IMR-90 (cell line): ENCODE results near the gene ZNF296. TPM values are rescaled to one million over a fixed set of nuclear protein-coding genes. Genes with fewer than 3 reads are reported as not detected.

Experiments used
- ATAC-seq: fragments of 200-7000 bp; cut with Tn5 transposase; 2 replicates; pipeline ENCODE4 v1.9.1; 2020; ENCODE audit warnings: low read depth, mild to moderate bottlenecking, moderate library complexity
- BruUV-seq: library from RNA; stranded (reverse); fragments of 400-500 nt; replicated peaks from 2 replicates; lab custom pipeline; 2021; lab: Mats Ljungman, UMichigan
- CTCF ChIA-PET: fragments of 300-600 bp; formaldehyde crosslinking; extraction: SDS; loops from one replicate; lab custom pipeline; 2021; ENCODE audit warnings: antibody characterized with exemption; lab: Yijun Ruan, JAX
- POLR2A ChIA-PET: fragments of 300-600 bp; sonication (Branson Sonifier 250); formaldehyde crosslinking; loops from one replicate; lab custom pipeline; 2022; ENCODE audit warnings: antibody characterized with exemption; ENCODE audit not compliant: unreplicated experiment; lab: Charles Lee
- DNase-seq: peaks from one replicate; pipeline ENCODE4 v3.0.0; 2013
- H2AFZ ChIP-seq: replicated peaks from 2 replicates; pipeline ENCODE3; 2013; ENCODE audit warnings: low read length, mild to moderate bottlenecking; ENCODE audit not compliant: poor library complexity
- H2AK5ac ChIP-seq: 2 replicates; pipeline ENCODE4 v1.6.1; 2013; ENCODE audit warnings: low read depth, low read length, inconsistent platforms
- H2AK9ac ChIP-seq: replicated peaks from 2 replicates; pipeline ENCODE3; 2013; ENCODE audit warnings: mild to moderate bottlenecking, low read depth, low read length, moderate library complexity; ENCODE audit not compliant: poor library complexity
- H2BK120ac ChIP-seq: 2 replicates; pipeline ENCODE4 v1.6.1; 2013; ENCODE audit warnings: low read depth, low read length, inconsistent platforms
- H2BK15ac ChIP-seq: 3 replicates; pipeline ENCODE4 v1.6.1; 2013; ENCODE audit warnings: low read depth, low read length, inconsistent platforms
- H2BK20ac ChIP-seq: 2 replicates; pipeline ENCODE4 v1.6.1; 2013; ENCODE audit warnings: low read depth, mild to moderate bottlenecking, inconsistent platforms, low read length, moderate library complexity
- H2BK5ac ChIP-seq: 2 replicates; pipeline ENCODE4 v1.6.1; 2013; ENCODE audit warnings: mild to moderate bottlenecking, low read depth, low read length, inconsistent platforms; ENCODE audit not compliant: poor library complexity, severe bottlenecking
- H3K14ac ChIP-seq: replicated peaks from 2 replicates; pipeline ENCODE4 v1.6.1; 2013; ENCODE audit warnings: low read depth, low read length, inconsistent platforms
- H3K18ac ChIP-seq: 2 replicates; pipeline ENCODE4 v1.6.1; 2013; ENCODE audit warnings: low read depth, low read length, control low read depth
- H3K23ac ChIP-seq: 2 replicates; pipeline ENCODE4 v1.6.1; 2013; ENCODE audit warnings: low read depth, low read length, inconsistent platforms
- H3K27ac ChIP-seq: 2 replicates; pipeline ENCODE4 v1.5.1; 2013; ENCODE audit warnings: mild to moderate bottlenecking, control low read depth, low read length; ENCODE audit not compliant: insufficient read depth
- H3K27me3 ChIP-seq: 2 replicates; pipeline ENCODE4 v1.6.1; 2013; ENCODE audit warnings: low read length; ENCODE audit not compliant: control insufficient read depth, insufficient read depth
- H3K36me3 ChIP-seq: 2 replicates; pipeline ENCODE4 v1.6.1; 2013; ENCODE audit warnings: low read length, mixed read lengths; ENCODE audit not compliant: control insufficient read depth, insufficient read depth
- H3K4ac ChIP-seq: 2 replicates; pipeline ENCODE4 v1.6.1; 2013; ENCODE audit warnings: low read depth, low read length, inconsistent platforms
- H3K4me1 ChIP-seq: 2 replicates; pipeline ENCODE4 v1.6.1; 2013; ENCODE audit warnings: low read length, mixed read lengths; ENCODE audit not compliant: control insufficient read depth, insufficient read depth
- H3K4me2 ChIP-seq: 2 replicates; pipeline ENCODE4 v1.6.1; 2013; ENCODE audit warnings: low read depth, mild to moderate bottlenecking, control low read depth, low read length, moderate library complexity
- H3K4me3 ChIP-seq: 2 replicates; pipeline ENCODE4 v1.5.1; 2013; ENCODE audit warnings: low read depth, mild to moderate bottlenecking, control low read depth, low read length, moderate library complexity; ENCODE audit not compliant: insufficient read depth
- H3K56ac ChIP-seq: 2 replicates; pipeline ENCODE4 v1.6.1; 2013; ENCODE audit warnings: low read length, inconsistent platforms; ENCODE audit not compliant: insufficient read depth; ENCODE audit errors: extremely low read depth
- H3K79me1 ChIP-seq, 2 experiments: 2 replicates each; pipeline ENCODE4 v1.6.1; 2013; ENCODE audit warnings: low read length in 2 of 2, inconsistent platforms in 1 of 2, low read depth in 1 of 2
- H3K9ac ChIP-seq: 2 replicates; pipeline ENCODE4 v1.6.1; 2013; ENCODE audit warnings: low read depth, low read length, control low read depth
- H3K9me1 ChIP-seq: 2 replicates; pipeline ENCODE4 v1.6.1; 2013; ENCODE audit warnings: low read length, inconsistent platforms; ENCODE audit not compliant: insufficient read depth
- H3K9me3 ChIP-seq: 2 replicates; pipeline ENCODE4 v1.6.1; 2013; ENCODE audit warnings: low read length; ENCODE audit not compliant: control insufficient read depth, insufficient read depth
- H4K20me1 ChIP-seq: 2 replicates; pipeline ENCODE4 v1.6.1; 2013; ENCODE audit warnings: low read length, inconsistent platforms; ENCODE audit not compliant: insufficient read depth
- H4K5ac ChIP-seq: 2 replicates; pipeline ENCODE4 v1.6.1; 2013; ENCODE audit warnings: mild to moderate bottlenecking, low read depth, low read length, control low read depth
- H4K8ac ChIP-seq, 2 experiments: 2 replicates each; pipeline ENCODE4 v1.6.1; 2013; ENCODE audit warnings: low read depth in 2 of 2, low read length in 2 of 2, control low read depth in 1 of 2, inconsistent platforms in 1 of 2
- H4K91ac ChIP-seq: 2 replicates; pipeline ENCODE4 v1.6.1; 2013; ENCODE audit warnings: low read depth, low read length, inconsistent platforms; ENCODE audit not compliant: insufficient read depth
- BHLHE40 ChIP-seq: fragments of 150-350 bp; IDR thresholded peaks from 2 replicates; pipeline ENCODE4 v1.6.1; 2016; ENCODE audit warnings: mild to moderate bottlenecking, low read depth, low read length
- CEBPB ChIP-seq: IDR thresholded peaks from 2 replicates; pipeline ENCODE4 v1.6.1; 2012; ENCODE audit warnings: low read depth, low read length, improper control_type of control experiment
- CHD1 ChIP-seq: IDR thresholded peaks from 2 replicates; pipeline ENCODE4 v1.6.1; 2012; ENCODE audit warnings: low read depth, low read length, improper control_type of control experiment
- CTCF ChIP-seq: conservative IDR thresholded peaks from 2 replicates; pipeline ENCODE4 v1.5.1; 2012; ENCODE audit warnings: mild to moderate bottlenecking, low read depth, low read length, improper control_type of control experiment
- MAFK ChIP-seq: IDR thresholded peaks from 2 replicates; pipeline ENCODE4 v1.6.1; 2012; ENCODE audit warnings: low read depth, low read length, improper control_type of control experiment
- MXI1 ChIP-seq: IDR thresholded peaks from 2 replicates; pipeline ENCODE4 v1.6.1; 2012; ENCODE audit warnings: low read depth, mild to moderate bottlenecking, low read length, moderate library complexity, borderline replicate concordance
- NFE2L2 ChIP-seq: fragments of 150-350 bp; IDR thresholded peaks from 2 replicates; pipeline ENCODE4 v1.6.1; 2016; ENCODE audit warnings: low read depth, mild to moderate bottlenecking, low read length
- POLR2A ChIP-seq: IDR thresholded peaks from 2 replicates; pipeline ENCODE4 v1.6.1; 2012; ENCODE audit warnings: mild to moderate bottlenecking, low read depth, low read length
- RAD21 ChIP-seq: IDR thresholded peaks from 2 replicates; pipeline ENCODE4 v1.6.1; 2012; ENCODE audit warnings: low read length, improper control_type of control experiment
- RCOR1 ChIP-seq: IDR thresholded peaks from 2 replicates; pipeline ENCODE4 v1.6.1; 2012; ENCODE audit warnings: mild to moderate bottlenecking, low read length, improper control_type of control experiment; ENCODE audit not compliant: insufficient replicate concordance
- RFX5 ChIP-seq: IDR thresholded peaks from 2 replicates; pipeline ENCODE4 v1.8.0; 2012; ENCODE audit warnings: low read depth, mild to moderate bottlenecking, low read length, moderate library complexity
- SMC3 ChIP-seq: fragments of 150-350 bp; IDR thresholded peaks from 2 replicates; pipeline ENCODE4 v1.6.1; 2016; ENCODE audit warnings: low read depth, mild to moderate bottlenecking, antibody characterized with exemption, low read length, moderate library complexity
- USF2 ChIP-seq: fragments of 150-350 bp; IDR thresholded peaks from 2 replicates; pipeline ENCODE4 v1.6.1; 2017; ENCODE audit warnings: mild to moderate bottlenecking, antibody characterized with exemption, low read length, low read depth
- WGBS, 2 experiments: methylation state at CpG; one replicate each; pipeline versions ENCODE4 v1.1.5 to v1.1.7; 2013; ENCODE audit warnings: missing lambda C conversion rate in 2 of 2; ENCODE audit not compliant: insufficient read length in 1 of 2; ENCODE audit errors: extremely low coverage in 2 of 2; 5-methylcytosine and 5-hydroxymethylcytosine counted together
- dilution Hi-C: fragments of 300-500 bp; cut with HindIII; formaldehyde crosslinking; loops from one replicate; pipeline ENCODE4 v1.14.3; 2018; ENCODE audit warnings: low sequenced_read_pairs; ENCODE audit not compliant: unreplicated experiment
- in situ Hi-C: fragments of 300-500 bp; cut with MboI; formaldehyde crosslinking; loops from 3 replicates; pipeline ENCODE4 v1.14.3; 2019; ENCODE audit warnings: low sequenced_read_pairs, inconsistent platforms, mixed read lengths
- intact Hi-C: fragments of 100-400 bp; cut with micrococcal nuclease; formaldehyde crosslinking; loops from 2 replicates; pipeline ENCODE4 v1.10.0; 2022
- polyA plus RNA-seq, 3 experiments: library from polyadenylated mRNA; depleted of rRNA; stranded (reverse); fragments of >200 nt; gene quantifications; 2 replicates each; pipeline ENCODE4 v1.2.3, GENCODE V29; 2012; ENCODE audit warnings: low replicate concordance in 1 of 3
- total RNA-seq: library from RNA; depleted of rRNA; stranded (reverse); fragments of >200 nt; gene quantifications from 2 replicates; pipeline ENCODE4 v1.2.3, GENCODE V29; 2012
- TF ChIP-seq, protein P1 (sequence below): fragments of 150-350 bp; IDR thresholded peaks from 2 replicates; pipeline ENCODE4 v1.6.1; 2016; ENCODE audit warnings: low read depth, mild to moderate bottlenecking, low read length, moderate library complexity, borderline replicate concordance

Gene ZNF296
- total and polyA plus RNA-seq, 2 of the 4 experiments (the other 2 are of a cell fraction): 0.10 TPM; not detected in 1

DNA sequence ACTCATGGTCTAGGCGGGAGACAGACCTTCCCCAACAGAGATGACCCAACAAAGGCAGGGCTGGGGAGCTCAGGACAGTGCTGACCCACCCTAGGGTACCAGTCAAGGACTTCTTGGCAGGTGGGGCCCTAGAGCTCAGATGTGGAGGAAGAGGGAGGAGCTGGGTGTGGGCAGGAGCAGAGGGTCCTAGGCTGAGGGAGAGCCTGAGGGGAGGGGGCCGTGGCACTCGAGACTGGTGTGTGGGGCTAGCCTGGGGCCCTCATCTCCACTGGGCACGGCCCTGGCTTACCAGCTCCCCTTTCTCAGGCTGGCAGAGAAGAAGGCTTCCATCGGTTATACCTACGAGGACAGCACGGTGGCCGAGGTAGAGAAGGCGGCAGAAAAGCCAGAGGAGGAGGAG lies 18.8 kb downstream of the ZNF296 start:
- CTCF ChIA-PET: no interaction called here
- H4K8ac ChIP-seq: no peak overlapping the region
- no peak overlapping the region for H2BK5ac ChIP-seq
- no peak overlapping the region for H4K5ac ChIP-seq
- no peak overlapping the region for H2AFZ ChIP-seq
- no peak overlapping the region for H3K27ac ChIP-seq
- H2BK15ac ChIP-seq: no peak overlapping the region
- POLR2A ChIA-PET: no interaction called here
- H3K27me3 ChIP-seq: no peaks in the 10 kb centered on the region
- H4K20me1 ChIP-seq: peaks cover 38% of the 10 kb centered on the region
- no peaks in the 10 kb centered on the region for H3K9me3 ChIP-seq
- H3K4me3 ChIP-seq: no peak overlapping the region
- in situ Hi-C loops: no loop called here
- H3K79me1 ChIP-seq: peaks cover 16 to 41% of the 10 kb centered on the region in 2 experiments
- H2AK9ac ChIP-seq: no peak overlapping the region
- H3K4me1 ChIP-seq: no peaks in the 10 kb centered on the region
- H3K14ac ChIP-seq: no peak overlapping the region
- H2BK20ac ChIP-seq: no peak overlapping the region
- intact Hi-C loops: no loop called here
- no peak overlapping the region for H2BK120ac ChIP-seq
- no peak overlapping the region for H3K4me2 ChIP-seq
- H3K36me3 ChIP-seq: peaks cover 82% of the 10 kb centered on the region
- BruUV-seq: no TSS peak
- no peak for TF ChIP-seq RFX5
- TF ChIP-seq POLR2A: no peak
- no peak for TF ChIP-seq USF2
- TF ChIP-seq RAD21: no peak
- no peak for TF ChIP-seq NFE2L2
- TF ChIP-seq CHD1: no peak
- no peak for TF ChIP-seq CEBPB
- TF ChIP-seq, protein P1, sequence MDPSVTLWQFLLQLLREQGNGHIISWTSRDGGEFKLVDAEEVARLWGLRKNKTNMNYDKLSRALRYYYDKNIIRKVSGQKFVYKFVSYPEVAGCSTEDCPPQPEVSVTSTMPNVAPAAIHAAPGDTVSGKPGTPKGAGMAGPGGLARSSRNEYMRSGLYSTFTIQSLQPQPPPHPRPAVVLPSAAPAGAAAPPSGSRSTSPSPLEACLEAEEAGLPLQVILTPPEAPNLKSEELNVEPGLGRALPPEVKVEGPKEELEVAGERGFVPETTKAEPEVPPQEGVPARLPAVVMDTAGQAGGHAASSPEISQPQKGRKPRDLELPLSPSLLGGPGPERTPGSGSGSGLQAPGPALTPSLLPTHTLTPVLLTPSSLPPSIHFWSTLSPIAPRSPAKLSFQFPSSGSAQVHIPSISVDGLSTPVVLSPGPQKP: no peak
- TF ChIP-seq BHLHE40: no peak
- TF ChIP-seq CTCF: no peak
- TF ChIP-seq MXI1: no peak
- TF ChIP-seq SMC3: no peak
- no peak for TF ChIP-seq MAFK
- TF ChIP-seq RCOR1: no peak
- no peak overlapping the region for H3K18ac ChIP-seq
- no peak overlapping the region for H4K91ac ChIP-seq
- no peak overlapping the region for H3K23ac ChIP-seq
- no peak for DNase-seq
- no peak overlapping the region for H3K56ac ChIP-seq
- 98% methylated on average over 5 of the region's 9 CpGs; no CpG with 5 or more reads in 1 of the 2 experiments for WGBS, 2 experiments
- H3K4ac ChIP-seq: no peak overlapping the region
- H3K9me1 ChIP-seq: peaks cover 2% of the 10 kb centered on the region; the same call in 1 of the 2 replicates
- H2AK5ac ChIP-seq: no peak overlapping the region
- dilution Hi-C loops: no loop called here
- no peak for ATAC-seq
- no peak overlapping the region for H3K9ac ChIP-seq
